Amygdala (tissue), 56 donors: Measurements from ENCODE around the gene MPV17L2.
"Not testable (repeated sequence)": the region's sequence is repeated elsewhere in the genome, so short reads cannot be mapped to it uniquely, and the experiment has no call there.

Experiments
- DNase-seq, 56 donors: peaks; one replicate each; lab custom pipeline; 2025; lab: John Stamatoyannopoulos, UW

Gene MPV17L2

GRCh38 chr19:18192673-18193387, at the start of gene MPV17L2:
Gene MPV17L2 (plus strand): TSS chr19:18193218. CDS start chr19:18193282, 64 bp downstream.
- DNase-seq, result peak; percentile 53 to 100 (median 100)

- DNase-seq, result no peak
Observed at GRCh38 chr19:18143902-18144301, 49.1 kb upstream of the MPV17L2 start.

GRCh38 chr19:18144361-18144760, 48.7 kb upstream of the MPV17L2 start:
- no peak for DNase-seq

DNA sequence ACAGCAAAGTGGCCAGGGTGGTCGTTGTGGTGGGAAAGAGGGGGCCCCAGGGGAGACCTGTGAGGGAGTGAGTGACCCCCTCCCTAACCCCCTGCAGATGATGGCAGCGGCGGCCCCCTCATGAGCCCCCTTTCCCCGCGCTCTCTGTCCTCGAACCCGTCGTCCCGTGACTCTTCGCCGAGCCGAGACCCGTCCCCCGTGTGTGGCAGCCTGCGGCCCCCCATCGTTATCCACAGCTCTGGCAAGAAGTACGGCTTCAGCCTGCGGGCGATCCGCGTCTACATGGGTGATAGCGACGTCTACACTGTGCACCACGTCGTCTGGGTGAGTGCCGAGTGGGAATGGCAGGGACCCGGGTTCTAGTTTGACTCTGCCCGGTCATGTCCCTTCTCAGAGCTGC, 48.1 kb upstream of the MPV17L2 start:
- no peak for DNase-seq

DNA sequence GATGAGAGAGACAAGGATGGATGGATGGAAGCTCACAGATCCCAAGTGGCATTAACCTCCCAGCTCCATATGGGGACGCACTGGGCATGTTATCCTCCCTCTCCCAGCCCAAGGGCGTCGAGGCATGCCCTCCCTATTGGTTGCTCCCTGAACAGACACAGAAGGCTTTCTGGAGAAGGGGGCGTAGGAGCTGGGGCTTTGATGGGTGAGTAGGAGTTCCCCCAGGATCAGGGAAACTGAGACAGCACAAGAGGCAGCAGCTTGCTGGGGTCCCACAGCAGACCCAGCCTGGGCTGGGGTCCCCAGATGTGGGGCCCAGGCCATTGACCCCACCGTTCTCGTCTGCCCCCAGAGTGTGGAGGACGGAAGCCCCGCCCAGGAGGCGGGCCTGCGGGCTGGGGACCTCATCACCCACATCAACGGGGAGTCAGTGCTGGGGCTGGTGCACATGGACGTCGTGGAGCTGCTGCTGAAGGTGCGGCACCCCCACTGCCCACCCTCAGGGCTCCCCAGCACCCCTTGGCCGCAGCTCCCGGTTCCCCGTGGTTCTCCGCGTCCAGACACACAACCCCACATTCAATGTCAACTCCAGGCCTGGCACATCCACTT, 47.5 kb upstream of the MPV17L2 start:
- DNase-seq, result no peak

GRCh38 chr19:18147396-18147795, 45.6 kb upstream of the MPV17L2 start:
- DNase-seq, result no peak

DNA sequence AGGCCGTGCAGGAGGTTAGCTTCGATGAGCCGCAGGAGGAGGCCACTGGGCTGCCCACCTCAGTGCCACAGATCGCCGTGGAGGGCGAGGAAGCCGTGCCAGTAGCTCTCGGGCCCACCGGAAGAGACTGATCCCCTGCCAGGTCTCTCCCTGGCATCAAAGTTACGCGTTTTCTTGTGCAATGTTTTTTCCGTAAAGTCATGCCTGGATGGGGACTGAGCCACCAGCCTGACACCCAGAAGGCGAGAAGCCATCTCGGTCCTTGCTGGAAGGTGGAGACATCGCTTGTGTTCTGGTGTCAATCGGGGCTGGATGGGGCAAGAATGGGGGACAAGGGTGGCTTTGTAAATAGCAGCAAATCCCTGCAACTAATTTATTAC, 43.4 kb upstream of the MPV17L2 start:
- DNase-seq, result no peak

DNA sequence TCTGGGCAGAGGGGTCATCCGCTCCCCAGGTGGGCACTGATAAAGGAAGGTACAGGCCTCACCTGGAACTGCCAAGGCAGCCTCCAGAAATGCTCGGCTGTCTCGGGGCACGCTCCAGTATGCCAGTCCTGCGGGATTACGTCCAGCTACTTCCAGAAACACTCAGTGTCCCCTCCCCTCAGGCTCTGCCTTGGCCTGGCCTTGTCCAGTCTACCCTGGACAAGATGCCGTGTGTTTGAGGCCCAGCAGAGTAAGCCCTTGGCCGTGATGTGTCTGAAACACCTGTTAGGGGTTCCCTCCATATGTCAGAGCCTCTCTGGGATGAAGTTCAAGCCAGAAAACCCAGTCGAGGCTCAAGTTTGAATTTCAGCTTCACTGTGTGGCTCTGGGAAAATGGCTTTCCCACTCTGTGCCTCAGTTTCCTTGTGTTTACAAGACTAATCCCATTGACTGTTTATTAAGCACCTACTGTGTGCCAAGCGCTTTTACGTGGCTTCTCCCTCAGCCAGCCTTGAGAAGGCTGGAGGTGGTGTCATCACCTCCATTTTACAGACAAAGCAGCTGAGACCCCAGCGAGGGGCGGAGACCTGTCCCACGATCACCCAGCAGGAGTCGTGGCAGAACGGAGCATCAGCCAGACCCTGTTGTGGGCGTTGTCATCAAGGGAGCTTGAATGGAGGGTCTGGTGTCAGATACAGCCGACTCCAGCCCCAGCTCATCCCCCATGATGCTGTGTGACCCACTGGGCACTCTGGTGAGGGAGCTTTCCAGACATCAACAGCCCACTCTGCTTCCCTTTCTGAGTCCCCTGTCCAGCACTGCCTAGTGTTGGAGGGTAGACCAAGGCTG, 42.0 kb upstream of the MPV17L2 start:
- DNase-seq, result no peak

DNA sequence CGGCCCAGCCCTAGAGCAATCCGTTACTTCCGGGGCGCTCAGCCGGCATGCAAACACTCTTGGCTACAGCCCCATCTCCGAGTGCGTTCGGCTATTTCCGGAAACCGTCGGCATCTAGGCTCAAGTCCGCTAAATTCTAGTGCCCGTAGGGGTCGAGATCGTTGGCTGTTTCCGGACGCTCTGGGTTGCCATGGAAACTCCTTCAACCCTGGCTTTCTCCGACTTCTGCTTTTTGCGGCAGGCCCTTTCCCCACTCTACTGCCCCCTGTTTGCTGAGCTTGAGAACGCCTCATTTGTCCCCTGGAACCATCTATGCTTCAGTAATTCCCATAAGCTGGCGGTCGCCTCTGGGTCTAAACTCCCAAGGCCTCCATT, 40.6 kb upstream of the MPV17L2 start:
- peak; percentile 74 to 97 (median 90) for DNase-seq

GRCh38 chr19:18152817-18153555, 40.0 kb upstream of the MPV17L2 start, which contains the start of gene PIK3R2:
Gene PIK3R2 (plus strand): TSS chr19:18153163. CDS start chr19:18155880, 2,717 bp downstream.
- peak; percentile 85 to 99 (median 97) for DNase-seq

- peak in 5 of 56 donors; percentile 17 to 51 (median 32) for DNase-seq
Observed at GRCh38 chr19:18153556-18154134, 39.4 kb upstream of the MPV17L2 start.

DNA sequence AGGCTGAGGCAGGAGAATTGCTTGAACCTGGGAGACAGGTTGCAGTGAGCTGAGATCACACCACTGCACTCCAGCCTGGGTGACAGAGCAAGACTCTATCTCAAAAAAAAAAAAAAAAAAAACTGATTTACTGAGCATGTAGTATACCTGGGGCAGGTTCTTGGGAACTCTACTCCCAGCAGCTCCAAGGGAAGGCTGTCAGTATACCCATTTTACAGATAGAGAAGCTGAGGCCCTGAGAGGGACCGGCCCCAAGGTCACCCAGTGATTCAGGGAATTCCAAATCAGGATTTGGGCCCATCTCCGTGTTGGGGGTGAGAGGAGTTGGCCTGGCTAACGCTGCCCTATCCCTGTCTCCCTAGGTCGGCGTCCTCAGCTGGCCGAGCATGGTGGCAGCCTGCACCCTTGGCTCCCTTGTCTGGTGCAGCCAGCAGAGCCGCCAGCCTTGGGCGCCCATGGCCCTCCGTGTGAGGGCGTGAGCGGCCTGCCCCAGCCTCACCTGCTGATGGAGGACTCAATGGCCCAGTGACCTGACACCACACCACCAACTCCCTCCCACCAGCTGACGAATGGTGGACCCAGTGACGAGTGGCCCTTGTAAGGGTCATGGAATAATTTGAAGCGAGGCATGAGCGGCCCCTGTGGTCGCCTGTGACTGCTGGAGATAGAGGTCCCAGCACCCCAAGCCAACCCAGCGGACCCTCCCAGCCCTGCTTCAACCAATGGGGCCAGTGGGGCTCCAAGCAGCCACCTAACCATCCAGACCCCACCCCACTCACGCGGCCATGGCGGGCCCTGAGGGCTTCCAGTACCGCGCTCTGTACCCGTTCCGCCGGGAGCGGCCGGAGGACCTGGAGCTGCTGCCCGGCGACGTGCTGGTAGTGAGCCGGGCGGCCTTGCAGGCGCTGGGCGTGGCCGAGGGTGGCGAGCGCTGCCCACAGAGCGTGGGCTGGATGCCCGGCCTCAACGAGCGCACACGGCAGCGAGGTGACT, 37.6 kb upstream of the MPV17L2 start:
- no peak for DNase-seq

DNA sequence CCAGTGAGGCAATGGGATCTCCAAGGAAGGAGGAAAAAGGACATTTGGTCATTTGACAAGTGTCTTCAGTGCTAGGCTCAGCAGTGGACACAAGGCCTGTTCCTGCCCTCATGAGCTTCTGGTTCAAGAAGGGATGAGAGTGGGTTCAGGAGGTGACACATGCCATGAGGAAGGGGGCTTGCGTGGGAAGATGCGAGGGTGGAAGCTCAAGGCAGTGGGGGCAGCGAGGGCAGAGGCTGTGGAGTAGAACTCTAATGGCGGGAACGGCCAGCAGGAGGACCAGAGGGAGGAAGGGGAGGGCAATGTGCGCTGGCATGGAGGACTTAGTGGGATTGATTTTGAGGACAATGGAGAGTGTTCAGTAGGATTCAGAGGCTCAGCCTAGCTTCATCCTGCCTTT, 36.8 kb upstream of the MPV17L2 start:
- DNase-seq, result no peak

DNA sequence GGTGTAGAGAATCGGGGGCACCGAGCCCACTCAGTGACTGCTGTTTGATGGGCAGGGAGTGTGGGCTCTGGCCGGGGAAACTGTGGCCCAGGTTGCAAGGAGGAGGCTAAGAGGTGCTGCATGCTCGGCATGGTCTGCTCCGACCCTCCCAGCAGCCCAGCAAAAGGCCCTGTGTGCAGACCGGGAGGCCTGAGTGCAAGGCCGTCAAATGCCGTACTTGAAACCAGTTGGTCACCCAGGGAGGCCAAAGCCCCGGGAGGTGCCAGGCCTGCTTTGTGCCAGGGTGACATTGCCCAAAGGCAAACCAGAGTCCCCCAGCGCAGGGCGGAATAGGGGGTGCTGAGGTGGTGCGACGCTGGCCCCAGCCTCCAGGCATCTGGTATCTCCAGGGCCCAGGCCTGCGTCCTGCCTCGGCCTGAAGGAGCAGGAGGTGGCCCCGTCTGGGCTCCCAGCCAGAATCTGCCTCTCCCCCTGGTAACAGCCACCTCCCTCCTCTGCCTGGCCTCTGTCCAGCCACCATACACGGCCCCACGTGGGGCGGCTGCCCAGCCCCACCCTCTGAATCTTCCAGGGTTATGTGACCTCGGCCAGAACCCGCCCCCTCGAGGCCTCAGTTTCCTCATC, 36.1 kb upstream of the MPV17L2 start:
- peak in 53 of 56 donors; percentile 6 to 88 (median 60) for DNase-seq

GRCh38 chr19:18157465-18158063, 35.5 kb upstream of the MPV17L2 start:
- DNase-seq, result peak in 54 of 56 donors; percentile 13 to 93 (median 64)

DNA sequence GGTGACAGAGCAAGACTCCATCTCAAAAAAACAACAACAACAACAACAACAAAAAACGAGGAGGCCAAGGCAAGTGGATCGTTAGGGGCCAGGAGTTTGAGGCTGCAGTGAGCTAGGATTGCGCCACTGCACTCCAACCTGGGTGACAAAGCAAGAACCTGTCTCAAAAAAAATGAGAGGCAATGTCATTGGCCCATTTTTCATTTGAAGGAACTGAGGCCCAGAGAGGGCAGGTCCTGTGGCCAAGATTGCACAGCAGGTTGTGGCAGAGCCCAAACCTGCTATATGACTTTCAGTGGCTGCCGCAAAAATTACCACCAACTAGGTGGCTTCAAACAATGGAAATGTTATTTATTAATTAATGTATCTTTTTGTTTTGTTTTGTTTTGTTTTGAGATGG, 34.6 kb upstream of the MPV17L2 start:
- no peak for DNase-seq

- DNase-seq, result not testable (repeated sequence)
Observed at GRCh38 chr19:18159059-18159616, 33.9 kb upstream of the MPV17L2 start.

GRCh38 chr19:18159810-18160209, 33.2 kb upstream of the MPV17L2 start:
- no peak for DNase-seq
